Endothelial cell of umbilical vein (primary cell): ENCODE results near the gene ATP6V0E2. TPM values are rescaled to one million over a fixed set of nuclear protein-coding genes. Genes with fewer than 3 reads are reported as not detected.

Experiments used
- polyA plus RNA-seq, 4 experiments: library from polyadenylated mRNA; depleted of rRNA in 3 of 4; stranded (reverse) in 3 of 4; unstranded in 1 of 4; fragments of >200 nt; gene quantifications; 2 replicates each; pipeline versions ENCODE4 v1.2.1 to v1.2.3, GENCODE V29; 2011 to 2012; ENCODE audit warnings: missing spikeins in 1 of 4
- small RNA-seq: library from RNA; depleted of rRNA; stranded (forward); fragments of <200 nt; gene quantifications from one replicate; pipeline ENCODE3, GENCODE V24; 2012; ENCODE audit warnings: low replicate concordance, low read depth; ENCODE audit not compliant: insufficient read depth, insufficient read length
- total RNA-seq: library from RNA; stranded (reverse); gene quantifications from 2 replicates; pipeline ENCODE4 v1.2.3, GENCODE V29; 2021

ATP6V0E2 gene
- total and polyA plus RNA-seq, 2 donors (not counting 3 experiments of a cell fraction or from before 2014, with no cell fraction given) = 27.8 to 36.8 TPM

Small RNAs within 50 kb of the gene (small RNA-seq; reads per million reads assigned to genes)
- gene AC093458.1 = not detected

Other genes with a start within 250 kb of the ATP6V0E2 start
- gene ZNF467, start 100.4 kb upstream of the ATP6V0E2 start, total RNA-seq = 6.5 and 8.9 TPM in 2 replicates
- gene ZNF467, start 100.4 kb upstream of the ATP6V0E2 start, polyA plus RNA-seq = 4.2 and 4.7 TPM in 2 replicates
- gene ZNF862, start 35.6 kb upstream of the ATP6V0E2 start, total RNA-seq = 7.2 and 14.7 TPM in 2 replicates
- gene ZNF862, start 35.6 kb upstream of the ATP6V0E2 start, polyA plus RNA-seq = 10.2 and 10.8 TPM in 2 replicates